Fibroblast of pulmonary artery (primary cell): ENCODE results near the gene MOGAT2.
A peak's percentile ranks its signal among the peaks of the same experiment; 100 is the strongest.

Experiments used
- DNase-seq: peaks from one replicate; pipeline ENCODE4 v3.0.0-alpha.2; 2010; ENCODE audit warnings: low read depth
- H3K4me3 ChIP-seq: replicated peaks from 2 replicates; pipeline ENCODE4 v1.5.1; 2011; ENCODE audit warnings: low read depth, mild to moderate bottlenecking, control low read depth, low read length, moderate library complexity
- CTCF ChIP-seq: IDR thresholded peaks from 2 replicates; pipeline ENCODE4 v1.5.1; 2011; ENCODE audit warnings: mild to moderate bottlenecking, control low read depth, low read length, inconsistent platforms; ENCODE audit errors: missing control alignments

MOGAT2 gene

GRCh38 chr11:75760243-75760642 is 42.6 kb downstream of the MOGAT2 start:
- DNase-seq, result no peak
- TF ChIP-seq CTCF, result no peak

GRCh38 chr11:75760710-75761493 is 43.3 kb downstream of the MOGAT2 start:
- TF ChIP-seq CTCF, result no peak
- peak; percentile 50 for DNase-seq

More at GRCh38 chr11:75760243-75760642, 42.6 kb downstream of the MOGAT2 start:
- no peak overlapping the region for H3K4me3 ChIP-seq

GRCh38 chr11:75762158-75762557 is 44.5 kb downstream of the MOGAT2 start:
- no peak for TF ChIP-seq CTCF
- DNase-seq, result no peak
- H3K4me3 ChIP-seq, result no peak overlapping the region

More at GRCh38 chr11:75760710-75761493, 43.3 kb downstream of the MOGAT2 start:
- H3K4me3 ChIP-seq, result no peak overlapping the region

GRCh38 chr11:75762885-75763284 is 45.2 kb downstream of the MOGAT2 start:
- TF ChIP-seq CTCF, result no peak
- peak; percentile 78 for DNase-seq
- no peak overlapping the region for H3K4me3 ChIP-seq

GRCh38 chr11:75763846-75764245 is 46.2 kb downstream of the MOGAT2 start:
- no peak for DNase-seq
- TF ChIP-seq CTCF, result no peak
- no peak overlapping the region for H3K4me3 ChIP-seq

- no peak overlapping the region for H3K4me3 ChIP-seq
- TF ChIP-seq CTCF, result no peak
- DNase-seq, result no peak
These were observed 47.5 kb downstream of the MOGAT2 start for GRCh38 chr11:75765116-75765515.
